Hippocampal formation (tissue), 2 donors: ENCODE results near the gene NHERF2.
"Not testable (repeated sequence)": the region's sequence is repeated elsewhere in the genome, so short reads cannot be mapped to it uniquely, and the experiment has no call there.

Experiments
- DNase-seq, 2 donors: peaks; one replicate each; lab custom pipeline; 2025; lab: John Stamatoyannopoulos, UW

NHERF2 gene

DNA sequence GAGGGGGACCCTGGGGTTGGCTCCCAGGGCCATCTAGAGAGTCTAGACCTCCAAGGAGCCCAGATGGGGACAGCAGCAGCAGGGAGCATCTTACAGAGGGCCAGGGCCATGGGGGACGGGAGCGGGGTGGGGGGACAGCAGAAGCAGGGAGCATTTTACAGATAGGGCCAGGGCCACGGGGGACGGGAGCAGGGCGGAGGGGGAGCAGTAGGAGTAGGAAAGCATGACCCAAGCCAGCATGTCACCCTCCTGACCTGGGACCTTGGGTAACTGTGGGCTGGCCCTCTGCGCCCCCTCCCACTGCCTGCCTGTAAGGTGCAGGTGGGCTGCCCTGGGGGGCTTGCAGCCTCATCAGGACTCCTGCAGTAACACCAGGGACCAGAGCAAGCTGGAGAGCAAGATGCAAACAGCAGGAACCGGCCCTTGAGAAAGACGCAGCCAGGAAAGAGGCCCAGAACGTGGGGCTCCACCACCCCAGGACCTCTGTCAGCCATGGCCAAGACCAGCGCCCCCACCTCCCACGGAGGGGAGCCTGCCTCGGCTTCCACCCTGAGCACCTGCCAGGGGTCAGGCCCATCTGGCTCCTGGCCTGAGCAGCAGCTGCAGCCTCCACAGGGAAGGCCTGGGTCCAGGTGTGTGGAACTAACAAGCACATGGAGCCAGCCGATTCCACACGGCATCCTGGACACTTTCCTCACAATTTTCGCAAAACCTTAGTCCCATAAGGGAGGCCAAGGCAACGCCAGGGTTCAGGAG is 19.4 kb upstream of the NHERF2 start:
- no peak for DNase-seq

DNA sequence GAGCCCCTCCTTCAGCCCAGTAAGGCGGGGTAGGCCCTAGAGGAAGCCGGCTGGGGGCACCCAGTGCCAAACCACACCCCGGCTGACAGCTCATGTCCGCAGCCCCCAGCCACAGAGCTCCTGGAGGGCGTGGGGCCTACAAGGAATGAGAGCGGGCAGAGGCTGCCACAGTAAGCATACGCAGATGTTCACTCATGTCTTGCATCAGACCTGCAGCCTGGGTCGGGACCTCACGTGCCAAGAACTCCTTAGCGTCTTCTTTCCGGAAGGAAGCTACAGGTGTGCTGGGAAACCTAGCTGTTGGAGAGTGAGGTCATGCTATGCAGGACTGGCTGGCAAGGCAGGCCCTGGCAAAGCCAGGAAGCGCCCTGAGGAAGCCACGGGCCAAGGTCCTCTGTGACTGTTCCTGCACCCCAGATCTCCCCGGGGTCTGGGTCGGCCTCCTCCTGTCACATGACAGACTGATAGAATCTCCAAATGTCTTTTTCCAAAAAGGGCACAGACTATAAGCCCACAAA is 18.6 kb upstream of the NHERF2 start:
- no peak for DNase-seq

DNA sequence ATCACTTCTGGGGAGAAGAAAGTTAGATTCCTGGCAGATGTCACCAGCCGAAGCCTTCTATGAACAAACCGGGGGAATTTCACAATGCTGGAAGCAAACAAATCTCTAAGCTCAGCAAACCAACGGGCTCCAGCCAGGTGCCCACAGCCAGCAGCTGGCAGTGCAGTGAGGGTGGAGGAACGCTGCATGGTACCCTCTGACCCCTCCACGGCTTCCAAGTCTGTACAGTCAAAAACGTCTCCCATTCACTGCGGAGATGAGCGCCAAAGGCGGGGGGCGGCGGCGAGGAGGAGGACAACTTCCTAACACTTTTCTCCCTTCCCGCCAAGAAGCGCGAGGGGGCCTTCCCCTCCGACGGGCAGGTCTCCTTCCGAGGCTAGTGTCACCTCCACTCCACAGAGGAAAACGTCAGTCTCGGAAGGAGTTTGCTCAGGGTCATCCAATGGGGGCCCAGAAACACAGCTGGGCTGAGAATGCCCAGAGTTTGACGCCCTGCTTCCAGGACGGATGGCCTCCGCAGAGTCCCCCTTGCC is 18.0 kb upstream of the NHERF2 start:
- no peak for DNase-seq

DNA sequence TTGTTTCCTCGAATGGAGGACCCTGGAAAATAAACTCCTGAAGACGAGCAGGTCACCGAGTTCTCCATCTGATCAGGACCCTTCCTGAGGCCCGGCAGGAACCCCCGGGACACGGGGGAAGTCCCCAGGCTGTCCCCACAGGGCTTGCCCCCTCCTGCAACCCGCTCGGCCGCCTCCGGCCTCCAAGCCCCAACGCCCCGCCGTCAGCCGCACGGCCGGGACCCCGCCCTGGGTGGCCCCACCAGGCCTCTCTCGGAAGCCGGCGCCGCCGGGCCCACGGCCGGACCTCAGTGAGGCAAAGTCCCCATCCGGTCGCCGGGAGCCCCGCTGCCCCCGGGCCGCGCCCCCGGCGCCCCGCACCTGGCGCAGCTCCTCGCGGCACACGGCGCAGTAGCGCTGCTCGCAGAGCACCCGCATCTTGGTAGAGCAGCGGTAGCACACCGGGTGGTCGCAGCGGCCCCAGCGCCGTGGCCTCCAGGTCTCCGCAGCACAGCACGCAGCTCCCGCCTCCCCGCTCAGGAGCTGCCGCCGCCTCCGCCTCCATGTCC is 17.5 kb upstream of the NHERF2 start:
- DNase-seq, result no peak

DNA sequence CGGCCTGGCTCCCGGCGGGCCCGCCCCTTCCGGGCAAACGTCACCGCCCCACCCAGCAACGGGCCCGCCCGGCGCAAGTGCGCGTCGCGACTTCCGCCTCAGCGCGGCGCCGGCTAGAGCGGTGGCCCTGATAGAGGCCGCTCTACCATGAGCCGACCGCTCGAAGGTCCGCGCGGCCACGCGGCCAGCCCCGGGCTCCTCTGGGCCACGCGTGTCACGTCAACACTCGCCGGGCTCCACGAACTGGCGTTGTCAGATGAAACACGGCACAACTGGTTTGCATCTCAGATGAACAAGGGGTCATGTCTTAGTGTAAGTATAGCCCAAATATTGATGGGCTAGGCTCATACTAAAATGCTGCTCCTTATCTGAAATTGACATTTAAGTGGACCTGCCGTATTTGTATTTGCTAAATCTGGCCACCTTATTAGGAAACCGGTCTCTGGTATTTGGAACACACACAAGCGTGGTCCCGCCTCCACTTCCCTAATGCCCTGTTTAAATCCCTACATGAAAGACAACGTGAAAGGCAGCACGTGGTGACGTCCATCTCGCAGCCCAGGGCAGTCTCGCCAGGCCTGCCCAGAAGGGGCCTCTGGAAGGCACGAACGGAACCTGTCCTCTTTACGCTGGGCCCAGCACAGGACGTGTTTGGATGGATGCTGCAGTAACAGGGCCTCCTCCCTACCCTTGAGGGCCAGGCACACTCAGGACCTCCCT is 16.8 kb upstream of the NHERF2 start, which contains the start of gene ZNF598:
TSS of gene ZNF598 (minus strand) at position 31 of the 720 bp plus-strand sequence.
- DNase-seq, result peak; percentile 75 to 76

DNA sequence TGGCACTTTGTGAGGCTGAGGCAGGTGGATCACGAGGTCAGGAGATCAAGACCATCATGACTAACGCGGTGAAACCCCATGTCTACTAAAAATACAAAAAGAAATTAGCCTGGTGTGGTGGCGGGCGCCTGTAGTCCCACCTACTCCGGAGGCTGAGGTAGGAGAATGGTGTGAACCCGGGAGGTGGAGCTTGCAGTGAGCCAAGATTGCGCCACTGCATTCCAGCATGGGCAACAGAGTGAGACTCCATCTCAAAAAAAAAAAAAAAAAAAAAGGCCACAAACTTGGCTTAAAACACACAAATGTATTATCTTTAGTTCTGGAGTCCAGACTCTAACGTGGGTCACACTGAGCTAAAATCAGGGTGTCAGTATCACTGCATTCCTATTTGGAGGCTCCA is 15.0 kb upstream of the NHERF2 start:
- not testable (repeated sequence) for DNase-seq

DNA sequence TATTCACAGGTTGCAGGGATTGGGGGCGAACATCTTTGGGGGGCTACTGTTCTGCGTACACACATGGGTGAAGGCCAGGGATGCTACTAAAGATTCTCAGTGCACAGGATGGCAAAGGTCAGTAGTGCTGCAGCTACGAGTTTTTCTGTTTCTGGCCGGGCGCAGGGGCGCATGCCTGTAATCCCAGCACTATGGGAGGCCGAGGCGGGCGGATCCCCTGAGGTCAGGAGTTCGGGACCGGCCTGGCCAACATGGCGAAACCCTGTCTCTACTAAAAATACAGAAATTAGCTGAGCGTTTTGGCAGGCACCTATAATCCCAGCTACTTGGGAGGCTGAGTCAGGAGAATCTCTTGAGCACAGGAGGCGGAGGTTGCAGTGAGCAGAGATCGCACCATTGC is 13.2 kb upstream of the NHERF2 start:
- DNase-seq, result no peak

DNA sequence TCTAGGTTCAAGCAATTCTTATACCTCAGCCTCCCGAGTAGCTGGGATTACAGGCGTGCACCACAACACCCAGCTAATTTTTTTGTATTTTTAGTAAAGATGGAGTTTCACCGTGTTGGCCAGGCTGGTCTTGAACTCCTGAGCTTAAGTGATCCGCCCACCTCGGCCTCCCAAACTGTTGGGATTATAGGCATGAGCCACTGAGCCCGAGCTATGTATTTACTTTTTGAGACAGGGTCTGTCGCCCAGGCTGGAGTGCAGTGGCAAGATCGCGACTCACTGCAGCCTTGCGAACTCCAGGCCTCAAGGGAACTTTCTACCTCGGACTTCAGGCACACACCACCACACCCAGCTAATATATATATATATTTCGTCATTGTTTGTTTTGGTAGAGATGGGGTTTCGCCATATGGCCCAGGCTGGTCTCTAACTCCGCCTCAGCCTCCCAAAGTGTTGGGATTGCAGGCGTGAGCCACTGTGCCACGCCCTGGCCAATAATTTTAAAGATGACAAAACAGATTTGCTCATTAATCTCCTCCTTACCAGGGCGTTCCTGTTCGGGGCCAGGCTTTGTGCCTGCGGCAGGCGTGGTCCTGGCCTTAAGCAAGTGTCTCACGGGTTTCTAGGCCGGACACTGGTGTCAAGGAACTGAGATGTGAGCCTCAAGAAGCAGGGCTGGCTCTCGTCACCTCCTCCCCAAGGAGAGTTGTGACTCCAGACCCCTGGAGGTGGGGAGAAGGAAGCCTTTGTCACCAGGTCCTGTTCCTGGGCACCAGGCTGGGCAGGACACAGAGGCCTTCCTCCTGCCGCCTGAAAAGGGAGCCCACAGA is 11.4 kb upstream of the NHERF2 start:
- no peak for DNase-seq

DNA sequence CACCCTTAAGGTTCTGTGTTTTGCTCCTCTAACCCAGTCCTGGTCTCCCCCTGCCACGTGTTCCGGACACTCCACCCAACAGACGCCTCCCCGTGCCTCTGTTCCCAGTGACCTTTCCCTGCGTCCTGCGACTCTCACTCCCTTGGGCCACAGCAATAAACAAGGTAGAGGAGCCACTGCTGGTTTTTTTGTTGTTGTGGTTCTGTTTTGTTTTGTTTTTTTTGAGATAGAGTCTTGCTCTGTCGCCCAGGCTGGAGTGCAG is 10.8 kb upstream of the NHERF2 start:
- DNase-seq, result no peak

DNA sequence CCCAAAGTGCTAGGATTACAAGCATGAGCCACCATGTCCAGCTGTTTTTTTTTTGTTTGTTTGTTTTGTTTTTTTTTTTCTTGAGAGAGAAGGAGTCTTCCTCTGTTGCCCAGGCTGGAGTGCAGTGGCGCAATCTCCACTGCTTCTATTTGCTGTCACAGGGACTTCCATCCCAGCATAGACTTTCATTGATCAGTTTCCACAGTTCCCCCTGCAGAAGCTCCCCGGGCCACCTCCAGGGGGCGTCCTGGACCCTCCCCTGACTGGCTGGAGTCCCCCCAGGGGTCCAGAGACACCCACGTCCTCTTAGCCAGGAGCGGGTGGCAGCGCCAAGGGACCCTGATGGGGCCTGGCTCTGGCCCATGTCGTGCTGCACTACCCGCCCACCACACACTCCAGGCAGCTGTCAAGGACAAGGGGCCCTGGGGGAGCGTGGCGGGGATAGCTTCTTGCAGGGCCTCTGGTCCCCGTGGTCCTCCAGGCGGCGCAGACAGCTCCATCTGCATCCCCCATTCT is 10.2 kb upstream of the NHERF2 start:
- DNase-seq, result no peak

DNA sequence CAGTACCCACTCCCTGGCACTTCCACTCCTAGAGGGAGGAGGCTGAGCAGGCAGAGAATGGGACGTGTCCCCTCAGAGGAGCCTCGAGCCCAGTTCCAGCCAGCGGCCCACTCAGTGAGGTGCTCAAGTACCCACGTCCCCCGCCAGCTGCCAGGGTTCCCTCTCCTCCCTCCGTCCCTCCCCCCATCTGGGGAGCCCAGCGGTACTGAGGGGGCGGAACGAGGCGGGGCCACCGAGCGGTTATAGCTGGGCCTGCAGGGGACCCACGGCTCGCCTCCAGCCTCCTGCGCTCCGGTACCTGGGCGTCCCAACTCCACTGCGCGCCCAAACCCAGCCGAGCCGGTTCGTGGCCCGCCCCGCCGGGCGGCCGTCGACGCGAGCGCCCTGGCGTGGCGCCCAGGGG is 7.2 kb upstream of the NHERF2 start, which contains the start of gene NPW:
TSS of gene NPW (plus strand) at position 268 of the 403 bp plus-strand sequence.
- no peak for DNase-seq

DNA sequence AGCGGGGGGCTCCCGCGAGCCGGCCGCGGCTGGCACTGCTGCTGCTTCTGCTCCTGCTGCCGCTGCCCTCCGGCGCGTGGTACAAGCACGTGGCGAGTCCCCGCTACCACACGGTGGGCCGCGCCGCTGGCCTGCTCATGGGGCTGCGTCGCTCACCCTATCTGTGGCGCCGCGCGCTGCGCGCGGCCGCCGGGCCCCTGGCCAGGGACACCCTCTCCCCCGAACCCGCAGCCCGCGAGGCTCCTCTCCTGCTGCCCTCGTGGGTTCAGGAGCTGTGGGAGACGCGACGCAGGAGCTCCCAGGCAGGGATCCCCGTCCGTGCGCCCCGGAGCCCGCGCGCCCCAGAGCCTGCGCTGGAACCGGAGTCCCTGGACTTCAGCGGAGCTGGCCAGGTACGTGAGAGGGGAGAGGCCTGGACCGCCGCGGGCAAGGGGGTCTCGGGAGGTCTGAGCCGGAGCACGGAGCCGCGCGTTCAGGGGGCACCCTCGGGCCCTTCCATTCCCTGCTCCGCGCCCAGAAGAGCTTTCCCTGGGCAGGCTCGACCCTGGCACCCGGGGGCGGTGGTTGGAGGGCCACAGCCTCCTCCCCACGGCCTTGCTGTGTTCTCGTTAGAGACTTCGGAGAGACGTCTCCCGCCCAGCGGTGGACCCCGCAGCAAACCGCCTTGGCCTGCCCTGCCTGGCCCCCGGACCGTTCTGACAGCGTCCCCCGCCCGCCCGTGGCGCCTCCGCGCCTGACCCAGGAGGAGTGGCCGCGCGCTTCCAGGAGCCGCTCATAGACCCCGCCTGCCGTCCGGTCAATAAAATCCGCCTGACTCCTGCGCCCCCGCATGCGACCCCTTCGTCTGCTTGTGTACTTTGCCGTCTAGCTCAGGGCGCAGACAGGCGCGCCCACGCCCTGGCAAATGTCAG is 6.5 kb upstream of the NHERF2 start:
- DNase-seq, result no peak

DNA sequence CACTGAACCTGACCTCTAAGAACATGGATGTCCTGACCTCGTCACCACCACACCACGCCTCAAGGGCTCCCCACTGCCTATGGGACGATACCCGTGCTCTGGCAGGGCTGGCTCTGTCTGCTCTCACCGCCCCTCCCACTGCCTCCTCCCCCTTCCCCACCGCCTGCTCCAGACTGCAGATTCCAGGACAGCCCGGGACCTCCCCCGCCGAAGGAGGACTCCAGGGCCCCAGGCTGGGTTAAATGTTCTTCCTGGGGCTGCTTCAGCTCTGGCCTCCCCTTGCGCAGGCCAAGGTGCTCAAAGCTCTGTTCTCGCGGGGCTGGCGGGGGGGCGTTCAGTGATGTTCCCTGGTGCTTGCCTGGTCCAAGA is 4.0 kb upstream of the NHERF2 start:
- no peak for DNase-seq

DNA sequence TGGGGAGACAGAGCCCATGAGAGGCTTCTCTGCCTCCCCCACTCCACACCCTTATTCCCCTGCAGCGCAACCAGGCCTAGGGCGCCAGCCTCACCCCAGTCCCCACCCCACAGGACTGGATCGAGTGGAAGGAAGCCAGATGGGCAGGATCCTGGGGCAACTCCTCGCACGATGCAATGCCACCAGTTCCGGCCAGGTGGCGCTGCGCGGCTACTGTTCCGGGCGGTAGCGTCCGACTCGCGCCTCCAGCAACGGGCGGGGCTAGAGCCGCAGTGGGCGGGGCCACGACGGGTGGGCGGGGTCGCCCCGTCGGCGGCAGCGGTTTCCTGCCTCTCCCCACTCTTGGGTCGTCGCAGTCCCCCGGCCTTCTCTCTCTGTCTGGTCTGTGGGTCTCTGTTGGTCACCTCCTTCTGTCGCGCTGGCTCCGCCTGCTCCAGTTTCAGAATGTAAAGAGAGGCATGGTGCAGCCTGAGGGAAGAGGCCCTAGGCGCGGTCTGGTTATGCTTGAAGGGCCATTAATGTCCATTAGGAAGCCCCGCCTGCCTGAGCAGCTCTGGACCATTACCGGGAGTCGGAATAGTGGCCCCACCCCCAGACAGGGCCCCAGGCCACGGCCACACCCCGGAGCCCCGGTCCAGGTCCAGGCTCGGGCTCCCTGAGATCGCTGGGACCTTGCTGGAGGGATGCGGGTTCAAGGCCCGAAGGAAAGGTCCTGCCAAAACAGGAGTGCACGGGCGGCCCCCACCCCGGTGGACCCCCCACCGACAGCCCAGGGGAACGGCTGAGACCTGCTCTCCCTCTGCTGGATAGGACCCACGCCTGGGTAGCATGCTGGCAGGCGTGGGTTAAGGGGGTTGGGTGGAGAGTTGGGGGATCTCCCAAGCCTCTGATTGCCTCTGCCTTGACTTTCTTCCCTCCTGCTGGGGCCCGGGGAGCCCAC is 3.3 kb upstream of the NHERF2 start:
- DNase-seq, result peak; percentile 77 to 87

DNA sequence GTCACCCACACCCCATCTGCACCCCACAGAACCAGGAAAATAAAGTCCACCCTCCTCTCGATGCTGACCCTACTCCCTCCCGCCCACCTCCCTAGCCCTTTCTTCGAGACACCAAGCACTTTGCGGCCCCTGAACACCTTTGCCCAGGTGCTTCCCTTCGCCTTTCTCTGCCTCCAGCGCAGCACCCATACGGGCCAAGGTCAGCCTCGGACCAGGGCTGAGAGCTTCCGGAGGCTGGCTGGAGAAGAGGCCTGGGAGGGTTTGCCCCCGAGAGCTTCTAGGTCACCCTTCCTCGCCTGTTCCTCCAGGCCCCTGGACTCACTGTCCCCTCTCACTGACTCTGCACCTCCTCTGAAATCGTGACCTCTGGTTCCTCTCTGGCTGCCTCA is 2.7 kb upstream of the NHERF2 start:
- no peak for DNase-seq

DNA sequence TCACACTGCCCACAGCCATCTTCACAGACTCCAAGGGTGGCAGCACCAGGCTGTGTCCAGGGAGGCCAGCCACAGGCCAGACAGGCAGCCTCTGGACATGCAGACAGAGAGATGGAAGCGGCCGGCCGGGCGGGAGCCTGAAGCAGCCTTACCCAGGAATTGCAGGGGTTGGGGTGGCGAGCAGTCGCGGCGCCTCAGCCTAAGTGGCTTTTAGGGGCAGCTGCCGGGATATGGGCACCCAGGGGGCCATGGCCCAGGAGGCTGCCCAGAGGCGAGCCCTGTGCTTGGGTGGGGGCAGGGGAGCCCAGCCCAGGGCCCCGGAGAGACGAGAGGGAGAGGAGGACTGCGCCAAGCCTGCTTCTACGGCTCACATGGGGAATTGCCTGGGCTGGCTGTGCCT is 1.5 kb upstream of the NHERF2 start:
- no peak for DNase-seq

DNA sequence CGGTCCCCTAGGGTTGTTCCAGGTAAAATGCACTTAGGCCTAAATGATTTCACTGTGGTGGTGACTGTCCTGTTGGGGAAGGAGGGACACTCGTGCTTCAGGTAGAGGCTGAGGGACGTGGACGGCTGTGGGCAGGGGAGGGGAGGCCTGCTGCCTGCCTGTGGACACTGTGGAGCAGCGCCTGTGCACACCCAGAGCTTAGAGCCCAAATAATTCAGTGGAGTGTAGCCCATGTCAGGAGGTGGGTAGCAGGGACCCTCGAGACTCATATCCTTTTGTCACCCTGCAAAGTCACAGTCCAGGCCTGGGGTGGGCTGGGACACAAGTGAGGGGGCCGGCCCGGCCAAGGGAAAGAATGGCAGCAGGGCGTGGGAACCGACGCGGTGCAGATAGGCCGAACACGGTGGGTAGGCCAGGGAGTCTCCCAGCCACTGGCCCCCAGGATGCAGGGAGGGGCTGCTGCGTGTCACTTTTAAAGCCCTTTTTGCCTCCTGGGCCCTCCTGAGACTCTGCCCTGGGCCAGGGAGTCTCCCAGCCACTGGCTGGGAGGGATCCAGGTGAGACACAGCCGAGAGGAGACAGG is 733 bp upstream of the NHERF2 start:
- DNase-seq, result no peak

DNA sequence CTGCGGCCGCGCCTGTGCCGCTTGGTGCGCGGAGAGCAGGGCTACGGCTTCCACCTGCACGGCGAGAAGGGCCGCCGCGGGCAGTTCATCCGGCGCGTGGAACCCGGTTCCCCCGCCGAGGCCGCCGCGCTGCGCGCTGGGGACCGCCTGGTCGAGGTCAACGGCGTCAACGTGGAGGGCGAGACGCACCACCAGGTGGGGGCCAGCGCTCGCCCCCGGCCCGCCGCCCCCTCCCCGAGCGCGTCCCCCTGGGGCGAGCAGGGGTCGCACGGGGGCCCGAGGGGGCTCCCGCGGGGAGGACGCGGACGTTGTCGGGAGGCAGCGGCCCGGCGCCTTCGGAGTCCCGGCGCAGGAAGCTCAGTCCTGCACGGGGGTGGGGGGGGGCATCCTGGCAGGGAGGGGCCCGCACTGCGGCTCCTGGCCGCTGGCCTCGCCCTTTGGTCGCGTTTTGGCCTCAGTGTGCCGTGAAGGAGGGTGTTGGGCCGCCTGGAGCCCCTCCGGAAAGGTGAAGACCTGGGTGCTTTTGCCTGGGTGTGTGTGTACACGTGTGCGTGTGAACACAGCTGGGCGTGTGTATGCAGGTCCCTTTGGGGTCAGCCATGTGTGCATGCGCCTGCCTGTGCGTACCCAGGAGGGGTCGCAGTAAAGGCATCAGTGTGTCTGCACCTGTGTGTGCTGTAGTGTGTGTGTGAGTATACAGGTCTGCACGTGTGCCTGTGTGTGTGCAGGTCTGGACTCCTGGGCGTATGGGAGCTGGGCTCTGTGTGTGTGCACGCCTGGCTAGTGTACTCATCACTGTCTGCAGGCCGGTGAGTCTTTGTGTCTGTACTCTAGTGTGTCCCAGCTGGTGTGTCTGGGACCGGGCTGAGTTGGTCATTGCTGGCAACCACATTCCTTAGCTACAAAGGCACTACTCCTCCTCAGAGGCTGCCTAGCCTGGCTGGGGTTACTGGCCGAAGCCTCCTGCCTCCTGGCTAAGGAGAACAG is 615 bp downstream of the NHERF2 start:
- DNase-seq, result no peak
